A172 (cell line): Measurements from ENCODE around the gene AKAP1. TPM values are rescaled to one million over a fixed set of nuclear protein-coding genes. Genes with fewer than 3 reads are reported as not detected.

Experiments
- DNase-seq: peaks from one replicate; pipeline ENCODE4 v3.0.0-alpha.2; 2015; ENCODE audit warnings: low spot score
- total RNA-seq: library from RNA; depleted of rRNA; stranded (reverse); fragments of >200 nt; shearing (Covaris generic); gene quantifications from 2 replicates; pipeline ENCODE4 v1.2.3, GENCODE V29; 2014; rRNA removed

The AKAP1 gene
- total RNA-seq: 22.0 and 38.5 TPM in 2 replicates

GRCh38 chr17:57084802-57085447, at the start of gene AKAP1:
Gene AKAP1, plus strand, starts transcription at chr17:57085246. Its CDS starts 20,219 bp downstream, at chr17:57105465.
- DNase-seq: peak; percentile 86

GRCh38 chr17:57035971-57036481, 49.0 kb upstream of the AKAP1 start:
- DNase-seq: no peak

- no peak for DNase-seq
These were observed 47.6 kb upstream of the AKAP1 start for GRCh38 chr17:57037411-57037810.

- DNase-seq: no peak
These were observed 46.6 kb upstream of the AKAP1 start for GRCh38 chr17:57038486-57038885.

- no peak for DNase-seq
These were observed 44.5 kb upstream of the AKAP1 start for GRCh38 chr17:57040571-57040970.

GRCh38 chr17:57043276-57043675, 41.8 kb upstream of the AKAP1 start:
- DNase-seq: no peak

- no peak for DNase-seq
These were observed 39.8 kb upstream of the AKAP1 start for GRCh38 chr17:57044976-57045867.

- DNase-seq: no peak
These were observed 39.0 kb upstream of the AKAP1 start for GRCh38 chr17:57045868-57046704.

- DNase-seq: no peak
These were observed 38.3 kb upstream of the AKAP1 start for GRCh38 chr17:57046749-57047148.

GRCh38 chr17:57048096-57048495, 37.0 kb upstream of the AKAP1 start:
- DNase-seq: no peak

GRCh38 chr17:57050306-57050705, 34.7 kb upstream of the AKAP1 start:
- no peak for DNase-seq

- no peak for DNase-seq
These were observed 33.1 kb upstream of the AKAP1 start for GRCh38 chr17:57051886-57052361.

GRCh38 chr17:57062865-57063264, 22.2 kb upstream of the AKAP1 start:
- no peak for DNase-seq

GRCh38 chr17:57067162-57067561, 17.9 kb upstream of the AKAP1 start:
- DNase-seq: no peak

- DNase-seq: no peak
These were observed 17.3 kb upstream of the AKAP1 start for GRCh38 chr17:57067781-57068180.

GRCh38 chr17:57068222-57068658, 16.8 kb upstream of the AKAP1 start:
- DNase-seq: no peak

- DNase-seq: no peak
These were observed 16.3 kb upstream of the AKAP1 start for GRCh38 chr17:57068707-57069106.

GRCh38 chr17:57071991-57072944, 12.8 kb upstream of the AKAP1 start:
- no peak for DNase-seq

- DNase-seq: no peak
These were observed 11.4 kb upstream of the AKAP1 start for GRCh38 chr17:57073626-57074025.

- no peak for DNase-seq
These were observed 9.9 kb upstream of the AKAP1 start for GRCh38 chr17:57075193-57075592.

- DNase-seq: no peak
These were observed 9.3 kb upstream of the AKAP1 start for GRCh38 chr17:57075785-57076184.
